Vagina (tissue), 2 donors: ENCODE measurements around the gene CHAT.

Experiments used
- POLR2A ChIP-seq, 2 donors: fragments of 450-650 bp; IDR thresholded peaks; one replicate each; pipeline ENCODE4 v1.6.1; 2017; ENCODE audit warnings: antibody characterized with exemption in 2 of 2, mild to moderate bottlenecking in 2 of 2, moderate library complexity in 2 of 2
- POLR2AphosphoS5 ChIP-seq, 2 donors: sonication (generic); formaldehyde crosslinking; IDR thresholded peaks; one replicate each; pipeline ENCODE4 v1.9.0; 2017; ENCODE audit warnings: antibody characterized with exemption in 2 of 2, mild to moderate bottlenecking in 2 of 2, low read depth in 1 of 2; ENCODE audit not compliant: insufficient read depth in 1 of 2

GRCh38 chr10:49620286-49620810 lies 6.5 kb downstream of the CHAT start:
- no peak for TF ChIP-seq POLR2AphosphoS5 (IDR thresholded peaks at IDR 0.05; ENCODE audit: insufficient read depth in 1 of 2, low read depth in 1 of 2)
- TF ChIP-seq POLR2A (IDR thresholded peaks at IDR 0.05) = no peak
